H9 (cell line): ENCODE results near the gene DPEP3. TPM values are rescaled to one million over a fixed set of nuclear protein-coding genes. Genes with fewer than 3 reads are reported as not detected.

Experiments
- DNase-seq: peaks from one replicate; pipeline ENCODE4 v3.0.0-alpha.2; 2017
- H2AFZ ChIP-seq: one replicate; pipeline ENCODE4 v1.6.1; 2013; ENCODE audit warnings: mild to moderate bottlenecking, low read length, control low read depth, moderate library complexity
- H2AK5ac ChIP-seq: 2 replicates; pipeline ENCODE4 v1.6.1; 2013; ENCODE audit warnings: low read length, control low read depth, mixed read lengths; ENCODE audit not compliant: insufficient read length
- H2BK120ac ChIP-seq: one replicate; pipeline ENCODE4 v1.6.1; 2013; ENCODE audit warnings: low read depth, mild to moderate bottlenecking, low read length, control low read depth, inconsistent platforms; ENCODE audit not compliant: poor library complexity, severe bottlenecking
- H2BK12ac ChIP-seq: 2 replicates; pipeline ENCODE4 v1.6.1; 2013; ENCODE audit warnings: low read length, control low read depth, mixed read lengths, low read depth; ENCODE audit not compliant: insufficient read length
- H2BK15ac ChIP-seq: 2 replicates; pipeline ENCODE4 v1.6.1; 2013; ENCODE audit warnings: low read depth, low read length, control low read depth
- H2BK20ac ChIP-seq: one replicate; pipeline ENCODE4 v1.6.1; 2013; ENCODE audit warnings: low read depth, mild to moderate bottlenecking, low read length, control low read depth, inconsistent platforms; ENCODE audit not compliant: poor library complexity, severe bottlenecking
- H2BK5ac ChIP-seq: 2 replicates; pipeline ENCODE4 v1.6.1; 2013; ENCODE audit warnings: low read length, control low read depth, mixed read lengths; ENCODE audit not compliant: insufficient read length
- H3K14ac ChIP-seq: 2 replicates; pipeline ENCODE4 v1.6.1; 2013; ENCODE audit warnings: low read length, control low read depth; ENCODE audit not compliant: insufficient read depth
- H3K18ac ChIP-seq: 2 replicates; pipeline ENCODE4 v1.6.1; 2013; ENCODE audit warnings: low read depth, mild to moderate bottlenecking, mixed read lengths, low read length, control low read depth; ENCODE audit not compliant: insufficient read length
- H3K23ac ChIP-seq: 2 replicates; pipeline ENCODE4 v1.6.1; 2013; ENCODE audit warnings: low read length, control low read depth, mixed read lengths, low read depth; ENCODE audit not compliant: insufficient read length
- H3K23me2 ChIP-seq: 2 replicates; pipeline ENCODE4 v1.6.1; 2013; ENCODE audit warnings: low read depth, mild to moderate bottlenecking, mixed read lengths, low read length, control low read depth; ENCODE audit not compliant: insufficient read length, poor library complexity, severe bottlenecking
- H3K27ac ChIP-seq: 2 replicates; pipeline ENCODE4 v1.5.1; 2013; ENCODE audit warnings: low read length, control low read depth, mixed read lengths, low read depth; ENCODE audit not compliant: insufficient read length
- H3K27me3 ChIP-seq: 2 replicates; pipeline ENCODE4 v1.6.1; 2013; ENCODE audit warnings: low read length, control low read depth, inconsistent platforms; ENCODE audit not compliant: insufficient read depth
- H3K4ac ChIP-seq: 2 replicates; pipeline ENCODE4 v1.6.1; 2013; ENCODE audit warnings: low read depth, mild to moderate bottlenecking, control low read depth, inconsistent platforms, low read length, moderate library complexity
- H3K4me1 ChIP-seq: 2 replicates; pipeline ENCODE4 v1.6.1; 2013; ENCODE audit warnings: low read length, control low read depth, inconsistent platforms; ENCODE audit not compliant: insufficient read depth
- H3K4me2 ChIP-seq: 2 replicates; pipeline ENCODE4 v1.6.1; 2013; ENCODE audit warnings: low read length, control low read depth, mixed read lengths; ENCODE audit not compliant: insufficient read length, insufficient read depth
- H3K56ac ChIP-seq: 2 replicates; pipeline ENCODE4 v1.6.1; 2013; ENCODE audit warnings: low read depth, mild to moderate bottlenecking, mixed read lengths, low read length, control low read depth; ENCODE audit not compliant: insufficient read length
- H3K79me1 ChIP-seq: 2 replicates; pipeline ENCODE4 v1.6.1; 2013; ENCODE audit warnings: low read depth, mild to moderate bottlenecking, moderate library complexity, low read length, control low read depth, inconsistent platforms; ENCODE audit not compliant: insufficient read depth, poor library complexity, severe bottlenecking
- H3K79me2 ChIP-seq: 2 replicates; pipeline ENCODE4 v1.6.1; 2013; ENCODE audit warnings: low read length, control low read depth, inconsistent platforms; ENCODE audit not compliant: insufficient read depth
- H3K9ac ChIP-seq: 2 replicates; pipeline ENCODE4 v1.6.1; 2013; ENCODE audit warnings: low read length, control low read depth, mixed read lengths; ENCODE audit not compliant: insufficient read length; ENCODE audit errors: extremely low read depth
- H3K9me3 ChIP-seq: one replicate; pipeline ENCODE4 v1.6.1; 2013; ENCODE audit warnings: low read depth, low read length, inconsistent platforms; ENCODE audit not compliant: control insufficient read depth
- H3T11ph ChIP-seq: one replicate; pipeline ENCODE4 v1.6.1; 2013; ENCODE audit warnings: mild to moderate bottlenecking, low read length, control low read depth, inconsistent platforms
- H4K20me1 ChIP-seq: one replicate; pipeline ENCODE4 v1.6.1; 2013; ENCODE audit not compliant: control insufficient read depth, insufficient read length, insufficient read depth
- H4K5ac ChIP-seq: 2 replicates; pipeline ENCODE4 v1.6.1; 2013; ENCODE audit warnings: low read depth, mild to moderate bottlenecking, mixed read lengths, low read length, control low read depth; ENCODE audit not compliant: insufficient read length
- H4K8ac ChIP-seq: replicated peaks from 2 replicates; pipeline ENCODE4 v1.6.1; 2013; ENCODE audit warnings: low read length, control low read depth, mixed read lengths, low read depth; ENCODE audit not compliant: insufficient read length
- H4K91ac ChIP-seq: 2 replicates; pipeline ENCODE4 v1.6.1; 2013; ENCODE audit warnings: low read depth, mild to moderate bottlenecking, moderate library complexity, mixed read lengths, low read length, control low read depth; ENCODE audit not compliant: insufficient read length
- H3K27ac Mint-ChIP-seq, 3 experiments: 2 replicates in 2 of 3; 3 replicates in 1 of 3; pipeline ENCODE4 v1.8.0; 2020 to 2021; ENCODE audit warnings: mixed read lengths in 3 of 3, mild to moderate bottlenecking in 1 of 3, moderate library complexity in 1 of 3
- H3K27me3 Mint-ChIP-seq: 2 replicates; pipeline ENCODE4 v1.8.0; 2021; ENCODE audit warnings: low read depth, mild to moderate bottlenecking, moderate library complexity, mixed read lengths
- H3K36me3 Mint-ChIP-seq, 3 experiments: 2 replicates in 2 of 3; 3 replicates in 1 of 3; pipeline ENCODE4 v1.8.0; 2020 to 2021; ENCODE audit warnings: low read depth in 3 of 3, mixed read lengths in 3 of 3; ENCODE audit not compliant: insufficient read depth in 1 of 3
- H3K4me1 Mint-ChIP-seq, 2 experiments: 2 replicates each; pipeline ENCODE4 v1.8.0; 2020; ENCODE audit warnings: mixed read lengths in 2 of 2
- H3K4me3 Mint-ChIP-seq, 2 experiments: 2 replicates in 1 of 2; 3 replicates in 1 of 2; pipeline ENCODE4 v1.8.0; 2020 to 2021; ENCODE audit warnings: mild to moderate bottlenecking in 2 of 2, mixed read lengths in 2 of 2, moderate library complexity in 1 of 2
- H3K9me3 Mint-ChIP-seq, 2 experiments: 2 replicates in 1 of 2; 3 replicates in 1 of 2; pipeline ENCODE4 v1.8.0; 2020; ENCODE audit warnings: mild to moderate bottlenecking in 2 of 2, mixed read lengths in 2 of 2, moderate library complexity in 1 of 2
- WGBS: extraction: QIAGEN DNeasy Blood & Tissue Kit; methylation state at CpG from one replicate; pipeline ENCODE4 v1.1.7; 2013; ENCODE audit warnings: missing lambda C conversion rate, low lambda C conversion rate, mixed read lengths; ENCODE audit not compliant: insufficient read length; ENCODE audit errors: extremely low coverage; 5-methylcytosine and 5-hydroxymethylcytosine counted together
- total RNA-seq: library from RNA; stranded (reverse); gene quantifications from 2 replicates; pipeline ENCODE4 v1.2.1, GENCODE V29; 2021
- TF ChIP-seq, protein P1 (sequence below): fragments of 200-600 bp; sonication (generic); conservative IDR thresholded peaks from 3 replicates; pipeline ENCODE4 v1.8.0; 2021; ENCODE audit warnings: antibody characterized with exemption, mild to moderate bottlenecking

The DPEP3 gene
- total RNA-seq, 1 experiment from 2014 or later = 0.68 TPM

DNA sequence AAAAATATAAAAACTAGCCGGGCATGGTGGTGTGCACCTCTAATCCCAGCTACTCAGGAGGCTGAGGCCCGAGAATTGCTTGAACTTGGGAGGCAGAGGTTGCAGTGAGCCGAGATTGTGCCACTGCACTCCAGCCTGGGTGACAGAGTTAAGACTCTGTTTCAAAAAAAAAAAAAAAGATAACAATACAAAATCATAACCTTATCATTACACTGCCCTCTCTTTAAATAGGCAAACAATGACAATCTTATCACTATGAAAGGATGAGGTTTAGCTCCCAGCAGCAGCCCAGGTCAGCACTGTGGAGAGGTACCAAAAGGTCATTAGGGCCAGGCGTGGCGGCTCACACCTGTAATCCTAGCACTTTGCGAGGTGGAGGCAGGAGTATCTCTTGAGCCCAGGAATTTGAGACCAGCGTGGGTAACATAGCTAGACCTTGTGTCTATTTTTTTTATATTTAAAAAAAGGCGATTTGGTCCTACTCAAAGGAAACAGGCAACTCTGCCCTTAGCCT lies 38.9 kb upstream of the DPEP3 start:
- H2AFZ ChIP-seq = no peak overlapping the region
- H3K27me3 Mint-ChIP-seq = peaks cover 1% of the 10 kb centered on the region
- H2BK120ac ChIP-seq = no peak overlapping the region
- H3K4me1 Mint-ChIP-seq = peaks cover 6 to 15% of the 10 kb centered on the region in 2 experiments
- H3K4me3 Mint-ChIP-seq = no peak overlapping the region
- TF ChIP-seq, protein P1, sequence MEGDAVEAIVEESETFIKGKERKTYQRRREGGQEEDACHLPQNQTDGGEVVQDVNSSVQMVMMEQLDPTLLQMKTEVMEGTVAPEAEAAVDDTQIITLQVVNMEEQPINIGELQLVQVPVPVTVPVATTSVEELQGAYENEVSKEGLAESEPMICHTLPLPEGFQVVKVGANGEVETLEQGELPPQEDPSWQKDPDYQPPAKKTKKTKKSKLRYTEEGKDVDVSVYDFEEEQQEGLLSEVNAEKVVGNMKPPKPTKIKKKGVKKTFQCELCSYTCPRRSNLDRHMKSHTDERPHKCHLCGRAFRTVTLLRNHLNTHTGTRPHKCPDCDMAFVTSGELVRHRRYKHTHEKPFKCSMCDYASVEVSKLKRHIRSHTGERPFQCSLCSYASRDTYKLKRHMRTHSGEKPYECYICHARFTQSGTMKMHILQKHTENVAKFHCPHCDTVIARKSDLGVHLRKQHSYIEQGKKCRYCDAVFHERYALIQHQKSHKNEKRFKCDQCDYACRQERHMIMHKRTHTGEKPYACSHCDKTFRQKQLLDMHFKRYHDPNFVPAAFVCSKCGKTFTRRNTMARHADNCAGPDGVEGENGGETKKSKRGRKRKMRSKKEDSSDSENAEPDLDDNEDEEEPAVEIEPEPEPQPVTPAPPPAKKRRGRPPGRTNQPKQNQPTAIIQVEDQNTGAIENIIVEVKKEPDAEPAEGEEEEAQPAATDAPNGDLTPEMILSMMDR = no peak
- H3K27me3 ChIP-seq = no peaks in the 10 kb centered on the region
- H3K4me2 ChIP-seq = no peak overlapping the region
- peaks cover 8% of the 10 kb centered on the region; the same call in 1 of the 2 replicates for H3K79me2 ChIP-seq
- H3K9me3 ChIP-seq = no peaks in the 10 kb centered on the region
- peaks cover 9 to 12% (median 10%) of the 10 kb centered on the region in 3 experiments for H3K36me3 Mint-ChIP-seq
- H2BK20ac ChIP-seq = no peak overlapping the region
- peaks cover 4% of the 10 kb centered on the region for H3K79me1 ChIP-seq
- peaks cover 5% of the 10 kb centered on the region for H3K23me2 ChIP-seq
- no peaks in the 10 kb centered on the region; a peak in 1 of 5 replicates for H3K9me3 Mint-ChIP-seq
- H4K5ac ChIP-seq = no peak overlapping the region
- H3K18ac ChIP-seq = no peak overlapping the region
- no peak overlapping the region for H3K56ac ChIP-seq
- H2BK15ac ChIP-seq = no peak overlapping the region
- H3K4ac ChIP-seq = no peak overlapping the region
- WGBS = no CpG with 5 or more reads among the region's 8 CpGs
- no peak overlapping the region for H3K27ac ChIP-seq
- no peak overlapping the region for H2BK5ac ChIP-seq
- H4K20me1 ChIP-seq = no peaks in the 10 kb centered on the region
- H2BK12ac ChIP-seq = no peak overlapping the region
- H3K27ac Mint-ChIP-seq = no peak overlapping the region
- H4K8ac ChIP-seq = no peak overlapping the region
- no peak overlapping the region for H3K23ac ChIP-seq
- H2AK5ac ChIP-seq = no peak overlapping the region
- no peak overlapping the region for H3K9ac ChIP-seq
- DNase-seq = no peak
- H3K14ac ChIP-seq = no peak overlapping the region
- H3T11ph ChIP-seq = no peak overlapping the region
- no peak overlapping the region for H4K91ac ChIP-seq
- peaks cover 4% of the 10 kb centered on the region; the same call in 1 of the 2 replicates for H3K4me1 ChIP-seq
